Activated naive CD4-positive, alpha-beta T cell treated with anti-CD3 and anti-CD28 coated beads for 36 hours (primary cell): ENCODE data around the gene MSN. TPM values are rescaled to one million over a fixed set of nuclear protein-coding genes. Genes with fewer than 3 reads are reported as not detected.
"Not testable (repeated sequence)": the region's sequence is repeated elsewhere in the genome, so short reads cannot be mapped to it uniquely, and the experiment has no call there.

Experiments used
- CTCF ChIA-PET: fragments of 350-600 bp; sonication (Branson Sonifier 250); formaldehyde crosslinking; loops from one replicate; lab custom pipeline; 2021; ENCODE audit warnings: antibody characterized with exemption; lab: Charles Lee
- DNase-seq: peaks from one replicate; pipeline ENCODE4 v3.0.0-alpha.2; 2020
- H3K27ac Mint-ChIP-seq: one replicate; pipeline ENCODE4 v1.8.0; 2021; ENCODE audit warnings: mild to moderate bottlenecking, mixed read lengths
- H3K27me3 Mint-ChIP-seq: one replicate; pipeline ENCODE4 v1.8.0; 2021; ENCODE audit warnings: low read depth, mixed read lengths
- H3K36me3 Mint-ChIP-seq: one replicate; pipeline ENCODE4 v1.8.0; 2021; ENCODE audit warnings: low read depth, mixed read lengths
- H3K4me1 Mint-ChIP-seq: one replicate; pipeline ENCODE4 v1.8.0; 2021; ENCODE audit warnings: low read depth, mixed read lengths
- H3K4me3 Mint-ChIP-seq: one replicate; pipeline ENCODE4 v1.8.0; 2021; ENCODE audit warnings: mild to moderate bottlenecking, moderate library complexity, mixed read lengths
- H3K9me3 Mint-ChIP-seq: one replicate; pipeline ENCODE4 v1.8.0; 2021; ENCODE audit warnings: mixed read lengths
- intact Hi-C: fragments of 100-400 bp; cut with micrococcal nuclease; formaldehyde crosslinking; loops from one replicate; pipeline ENCODE4 v1.15.1; 2023
- total RNA-seq, 2 experiments: library from RNA; stranded (reverse); gene quantifications; one replicate each; pipeline ENCODE4 v1.2.3, GENCODE V29; 2021

The MSN gene
- total RNA-seq, 2 experiments from 2014 or later: 482 to 507 TPM

GRCh38 chrX:65759525-65759924 is 92.1 kb downstream of the MSN start:
- intact Hi-C loops: not testable (repeated sequence)

GRCh38 chrX:65769564-65770292 is 102.3 kb downstream of the MSN start:
- H3K27ac Mint-ChIP-seq: no peak overlapping the region

More at GRCh38 chrX:65759525-65759924, 92.1 kb downstream of the MSN start:
- CTCF ChIA-PET, H3K36me3 Mint-ChIP-seq, H3K27ac Mint-ChIP-seq, H3K27me3 Mint-ChIP-seq, H3K4me3 Mint-ChIP-seq, DNase-seq: not testable (repeated sequence)
- Mint-ChIP-seq H3K4me1 (peaks cover 44% of the 10 kb centered on the region), H3K9me3 (peaks cover 15% of the 10 kb centered on the region)

GRCh38 chrX:65772842-65773241 is 105.4 kb downstream of the MSN start:
- Mint-ChIP-seq H3K9me3 (no peaks in the 10 kb centered on the region), H3K27me3 (no peaks in the 10 kb centered on the region), H3K36me3 (no peaks in the 10 kb centered on the region), H3K4me1 (no peaks in the 10 kb centered on the region), H3K27ac (no peak overlapping the region), H3K4me3 (no peak overlapping the region)
- intact Hi-C loops: no loop called here
- no peak for DNase-seq
- CTCF ChIA-PET: interaction anchor here (0.6 kb wide), 1 partner anchor 19 kb away, joined by 3 read pairs; no protein-coding TSS in a partner anchor

More at GRCh38 chrX:65769564-65770292, 102.3 kb downstream of the MSN start:
- H3K9me3 Mint-ChIP-seq: no peaks in the 10 kb centered on the region
- H3K4me1 Mint-ChIP-seq: no peaks in the 10 kb centered on the region
- no peak for DNase-seq
- no peaks in the 10 kb centered on the region for H3K27me3 Mint-ChIP-seq
- CTCF ChIA-PET: no interaction called here
- intact Hi-C loops: no loop called here
- H3K36me3 Mint-ChIP-seq: no peaks in the 10 kb centered on the region
- no peak overlapping the region for H3K4me3 Mint-ChIP-seq

- Mint-ChIP-seq H3K36me3 (no peaks in the 10 kb centered on the region), H3K9me3 (no peaks in the 10 kb centered on the region), H3K27me3 (no peaks in the 10 kb centered on the region), H3K27ac (no peak overlapping the region), H3K4me1 (peaks cover 15% of the 10 kb centered on the region), H3K4me3 (no peak overlapping the region)
- CTCF ChIA-PET: interaction anchor here (0.6 kb wide), 1 partner anchor 186 kb away, joined by 3 read pairs; no protein-coding TSS in a partner anchor
- DNase-seq: no peak
- intact Hi-C loops: no loop called here
Measured at GRCh38 chrX:65781845-65782244, 114.4 kb downstream of the MSN start.

GRCh38 chrX:65783746-65784145 is 116.3 kb downstream of the MSN start:
- H3K36me3 Mint-ChIP-seq: no peaks in the 10 kb centered on the region
- no peak for DNase-seq
- CTCF ChIA-PET: no interaction called here
- H3K4me1 Mint-ChIP-seq: peaks cover 14% of the 10 kb centered on the region
- intact Hi-C loops: no loop called here
- H3K27me3 Mint-ChIP-seq: no peaks in the 10 kb centered on the region
- no peak overlapping the region for H3K27ac Mint-ChIP-seq
- no peak overlapping the region for H3K4me3 Mint-ChIP-seq
- H3K9me3 Mint-ChIP-seq: no peaks in the 10 kb centered on the region

Other genes starting within 250 kb of the MSN start
- 10 to 100 TPM; 60.4 to 61.1 TPM for gene LAS1L, start 132.9 kb upstream of the MSN start, total RNA-seq